H9 (cell line): ENCODE results near the gene WDFY3. TPM values are rescaled to one million over a fixed set of nuclear protein-coding genes. Genes with fewer than 3 reads are reported as not detected.

Experiments used
- DNase-seq: peaks from one replicate; pipeline ENCODE4 v3.0.0-alpha.2; 2017
- H2AFZ ChIP-seq: one replicate; pipeline ENCODE4 v1.6.1; 2013; ENCODE audit warnings: mild to moderate bottlenecking, low read length, control low read depth, moderate library complexity
- H2AK5ac ChIP-seq: 2 replicates; pipeline ENCODE4 v1.6.1; 2013; ENCODE audit warnings: low read length, control low read depth, mixed read lengths; ENCODE audit not compliant: insufficient read length
- H2BK120ac ChIP-seq: one replicate; pipeline ENCODE4 v1.6.1; 2013; ENCODE audit warnings: low read depth, mild to moderate bottlenecking, low read length, control low read depth, inconsistent platforms; ENCODE audit not compliant: poor library complexity, severe bottlenecking
- H2BK12ac ChIP-seq: 2 replicates; pipeline ENCODE4 v1.6.1; 2013; ENCODE audit warnings: low read length, control low read depth, mixed read lengths, low read depth; ENCODE audit not compliant: insufficient read length
- H2BK15ac ChIP-seq: 2 replicates; pipeline ENCODE4 v1.6.1; 2013; ENCODE audit warnings: low read depth, low read length, control low read depth
- H2BK20ac ChIP-seq: one replicate; pipeline ENCODE4 v1.6.1; 2013; ENCODE audit warnings: low read depth, mild to moderate bottlenecking, low read length, control low read depth, inconsistent platforms; ENCODE audit not compliant: poor library complexity, severe bottlenecking
- H2BK5ac ChIP-seq: 2 replicates; pipeline ENCODE4 v1.6.1; 2013; ENCODE audit warnings: low read length, control low read depth, mixed read lengths; ENCODE audit not compliant: insufficient read length
- H3K14ac ChIP-seq: 2 replicates; pipeline ENCODE4 v1.6.1; 2013; ENCODE audit warnings: low read length, control low read depth; ENCODE audit not compliant: insufficient read depth
- H3K18ac ChIP-seq: 2 replicates; pipeline ENCODE4 v1.6.1; 2013; ENCODE audit warnings: low read depth, mild to moderate bottlenecking, mixed read lengths, low read length, control low read depth; ENCODE audit not compliant: insufficient read length
- H3K23ac ChIP-seq: 2 replicates; pipeline ENCODE4 v1.6.1; 2013; ENCODE audit warnings: low read length, control low read depth, mixed read lengths, low read depth; ENCODE audit not compliant: insufficient read length
- H3K23me2 ChIP-seq: 2 replicates; pipeline ENCODE4 v1.6.1; 2013; ENCODE audit warnings: low read depth, mild to moderate bottlenecking, mixed read lengths, low read length, control low read depth; ENCODE audit not compliant: insufficient read length, poor library complexity, severe bottlenecking
- H3K27ac ChIP-seq: 2 replicates; pipeline ENCODE4 v1.5.1; 2013; ENCODE audit warnings: low read length, control low read depth, mixed read lengths, low read depth; ENCODE audit not compliant: insufficient read length
- H3K27me3 ChIP-seq: 2 replicates; pipeline ENCODE4 v1.6.1; 2013; ENCODE audit warnings: low read length, control low read depth, inconsistent platforms; ENCODE audit not compliant: insufficient read depth
- H3K4ac ChIP-seq: 2 replicates; pipeline ENCODE4 v1.6.1; 2013; ENCODE audit warnings: low read depth, mild to moderate bottlenecking, control low read depth, inconsistent platforms, low read length, moderate library complexity
- H3K4me1 ChIP-seq: 2 replicates; pipeline ENCODE4 v1.6.1; 2013; ENCODE audit warnings: low read length, control low read depth, inconsistent platforms; ENCODE audit not compliant: insufficient read depth
- H3K4me2 ChIP-seq: 2 replicates; pipeline ENCODE4 v1.6.1; 2013; ENCODE audit warnings: low read length, control low read depth, mixed read lengths; ENCODE audit not compliant: insufficient read length, insufficient read depth
- H3K56ac ChIP-seq: 2 replicates; pipeline ENCODE4 v1.6.1; 2013; ENCODE audit warnings: low read depth, mild to moderate bottlenecking, mixed read lengths, low read length, control low read depth; ENCODE audit not compliant: insufficient read length
- H3K79me1 ChIP-seq: 2 replicates; pipeline ENCODE4 v1.6.1; 2013; ENCODE audit warnings: low read depth, mild to moderate bottlenecking, moderate library complexity, low read length, control low read depth, inconsistent platforms; ENCODE audit not compliant: insufficient read depth, poor library complexity, severe bottlenecking
- H3K79me2 ChIP-seq: 2 replicates; pipeline ENCODE4 v1.6.1; 2013; ENCODE audit warnings: low read length, control low read depth, inconsistent platforms; ENCODE audit not compliant: insufficient read depth
- H3K9ac ChIP-seq: 2 replicates; pipeline ENCODE4 v1.6.1; 2013; ENCODE audit warnings: low read length, control low read depth, mixed read lengths; ENCODE audit not compliant: insufficient read length; ENCODE audit errors: extremely low read depth
- H3K9me3 ChIP-seq: one replicate; pipeline ENCODE4 v1.6.1; 2013; ENCODE audit warnings: low read depth, low read length, inconsistent platforms; ENCODE audit not compliant: control insufficient read depth
- H3T11ph ChIP-seq: one replicate; pipeline ENCODE4 v1.6.1; 2013; ENCODE audit warnings: mild to moderate bottlenecking, low read length, control low read depth, inconsistent platforms
- H4K20me1 ChIP-seq: one replicate; pipeline ENCODE4 v1.6.1; 2013; ENCODE audit not compliant: control insufficient read depth, insufficient read length, insufficient read depth
- H4K5ac ChIP-seq: 2 replicates; pipeline ENCODE4 v1.6.1; 2013; ENCODE audit warnings: low read depth, mild to moderate bottlenecking, mixed read lengths, low read length, control low read depth; ENCODE audit not compliant: insufficient read length
- H4K8ac ChIP-seq: replicated peaks from 2 replicates; pipeline ENCODE4 v1.6.1; 2013; ENCODE audit warnings: low read length, control low read depth, mixed read lengths, low read depth; ENCODE audit not compliant: insufficient read length
- H4K91ac ChIP-seq: 2 replicates; pipeline ENCODE4 v1.6.1; 2013; ENCODE audit warnings: low read depth, mild to moderate bottlenecking, moderate library complexity, mixed read lengths, low read length, control low read depth; ENCODE audit not compliant: insufficient read length
- H3K27ac Mint-ChIP-seq, 3 experiments: 2 replicates in 2 of 3; 3 replicates in 1 of 3; pipeline ENCODE4 v1.8.0; 2020 to 2021; ENCODE audit warnings: mixed read lengths in 3 of 3, mild to moderate bottlenecking in 1 of 3, moderate library complexity in 1 of 3
- H3K27me3 Mint-ChIP-seq: 2 replicates; pipeline ENCODE4 v1.8.0; 2021; ENCODE audit warnings: low read depth, mild to moderate bottlenecking, moderate library complexity, mixed read lengths
- H3K36me3 Mint-ChIP-seq, 3 experiments: 2 replicates in 2 of 3; 3 replicates in 1 of 3; pipeline ENCODE4 v1.8.0; 2020 to 2021; ENCODE audit warnings: low read depth in 3 of 3, mixed read lengths in 3 of 3; ENCODE audit not compliant: insufficient read depth in 1 of 3
- H3K4me1 Mint-ChIP-seq, 2 experiments: 2 replicates each; pipeline ENCODE4 v1.8.0; 2020; ENCODE audit warnings: mixed read lengths in 2 of 2
- H3K4me3 Mint-ChIP-seq, 2 experiments: 2 replicates in 1 of 2; 3 replicates in 1 of 2; pipeline ENCODE4 v1.8.0; 2020 to 2021; ENCODE audit warnings: mild to moderate bottlenecking in 2 of 2, mixed read lengths in 2 of 2, moderate library complexity in 1 of 2
- H3K9me3 Mint-ChIP-seq, 2 experiments: 2 replicates in 1 of 2; 3 replicates in 1 of 2; pipeline ENCODE4 v1.8.0; 2020; ENCODE audit warnings: mild to moderate bottlenecking in 2 of 2, mixed read lengths in 2 of 2, moderate library complexity in 1 of 2
- CTCF ChIP-seq: fragments of 200-600 bp; sonication (generic); conservative IDR thresholded peaks from 3 replicates; pipeline ENCODE4 v1.8.0; 2021; ENCODE audit warnings: antibody characterized with exemption, mild to moderate bottlenecking
- WGBS: extraction: QIAGEN DNeasy Blood & Tissue Kit; methylation state at CpG from one replicate; pipeline ENCODE4 v1.1.7; 2013; ENCODE audit warnings: missing lambda C conversion rate, low lambda C conversion rate, mixed read lengths; ENCODE audit not compliant: insufficient read length; ENCODE audit errors: extremely low coverage; 5-methylcytosine and 5-hydroxymethylcytosine counted together
- total RNA-seq: library from RNA; stranded (reverse); gene quantifications from 2 replicates; pipeline ENCODE4 v1.2.1, GENCODE V29; 2021

The WDFY3 gene
- total RNA-seq, 1 experiment from 2014 or later, result 54.6 TPM

- no peak overlapping the region for H3K27ac Mint-ChIP-seq
- H3K9me3 ChIP-seq, result no peaks in the 10 kb centered on the region
- no peak overlapping the region for H2BK12ac ChIP-seq
- H3K56ac ChIP-seq, result no peak overlapping the region
- H3T11ph ChIP-seq, result no peak overlapping the region
- H3K4me3 Mint-ChIP-seq, result no peak overlapping the region
- no peak overlapping the region for H3K14ac ChIP-seq
- no peak overlapping the region for H4K8ac ChIP-seq
- no peak overlapping the region for H2AK5ac ChIP-seq
- H3K4me1 Mint-ChIP-seq, result no peaks in the 10 kb centered on the region
- H3K79me1 ChIP-seq, result no peaks in the 10 kb centered on the region
- no peaks in the 10 kb centered on the region for H3K4me1 ChIP-seq
- H3K9ac ChIP-seq, result no peak overlapping the region
- H3K23me2 ChIP-seq, result no peaks in the 10 kb centered on the region
- H4K5ac ChIP-seq, result no peak overlapping the region
- H3K4me2 ChIP-seq, result no peak overlapping the region
- H2BK120ac ChIP-seq, result no peak overlapping the region
- no peaks in the 10 kb centered on the region for H3K79me2 ChIP-seq
- no peaks in the 10 kb centered on the region for H3K9me3 Mint-ChIP-seq
- no peak overlapping the region for H2BK5ac ChIP-seq
- no peak overlapping the region for H2BK20ac ChIP-seq
- H3K23ac ChIP-seq, result no peak overlapping the region
- no peaks in the 10 kb centered on the region for H3K27me3 ChIP-seq
- H2AFZ ChIP-seq, result no peak overlapping the region
- no peak overlapping the region for H3K27ac ChIP-seq
- H4K20me1 ChIP-seq, result no peaks in the 10 kb centered on the region
- no peak for DNase-seq
- no peak overlapping the region for H3K18ac ChIP-seq
- no peak overlapping the region for H2BK15ac ChIP-seq
- WGBS, result no CpG with 5 or more reads among the region's 4 CpGs
- TF ChIP-seq CTCF, result no peak
- H4K91ac ChIP-seq, result no peak overlapping the region
- no peaks in the 10 kb centered on the region for H3K27me3 Mint-ChIP-seq
- no peak overlapping the region for H3K4ac ChIP-seq
- H3K36me3 Mint-ChIP-seq, result peaks cover 6 to 56% (median 38%) of the 10 kb centered on the region in 3 experiments; a peak in 6 of 7 replicates
Observed at GRCh38 chr4:84751707-84752106, 214.8 kb downstream of the WDFY3 start.
